Measurements from ENCODE around the gene SCD5. TPM values are rescaled to one million over a fixed set of nuclear protein-coding genes. Genes with fewer than 3 reads are reported as not detected.

The SCD5 gene
- total RNA-seq, 2 experiments from 2014 or later, result 3.8 to 4.0 TPM

- Mint-ChIP-seq H3K4me3 (no peak overlapping the region), H3K4me1 (peaks cover 2% of the 10 kb centered on the region), H3K27me3 (peaks cover 3% of the 10 kb centered on the region), H3K9me3 (no peaks in the 10 kb centered on the region), H3K27ac (no peak overlapping the region), H3K36me3 (no peaks in the 10 kb centered on the region)
- DNase-seq, result no peak
These were observed 13.7 kb downstream of the SCD5 start for GRCh38 chr4:82784681-82785610.

GRCh38 chr4:82782626-82783345 lies 15.8 kb downstream of the SCD5 start:
- H3K4me1 Mint-ChIP-seq, result peaks cover 4% of the 10 kb centered on the region
- no peak overlapping the region for H3K4me3 Mint-ChIP-seq
- H3K9me3 Mint-ChIP-seq, result no peaks in the 10 kb centered on the region
- H3K36me3 Mint-ChIP-seq, result no peaks in the 10 kb centered on the region
- DNase-seq, result no peak
- peaks cover 3% of the 10 kb centered on the region for H3K27me3 Mint-ChIP-seq
- H3K27ac Mint-ChIP-seq, result no peak overlapping the region

- Mint-ChIP-seq H3K4me1 (peaks cover 4% of the 10 kb centered on the region), H3K36me3 (no peaks in the 10 kb centered on the region), H3K27ac (no peak overlapping the region), H3K4me3 (no peak overlapping the region), H3K9me3 (no peaks in the 10 kb centered on the region), H3K27me3 (no peaks in the 10 kb centered on the region)
- no peak for DNase-seq
These were observed 17.8 kb downstream of the SCD5 start for GRCh38 chr4:82780752-82781231.

GRCh38 chr4:82780170-82780751 lies 18.3 kb downstream of the SCD5 start:
- Mint-ChIP-seq H3K9me3 (no peaks in the 10 kb centered on the region), H3K4me3 (no peak overlapping the region), H3K27me3 (no peaks in the 10 kb centered on the region), H3K36me3 (no peaks in the 10 kb centered on the region), H3K4me1 (peaks cover 2% of the 10 kb centered on the region), H3K27ac (no peak overlapping the region)
- DNase-seq, result no peak

- Mint-ChIP-seq H3K27ac (no peak overlapping the region), H3K9me3 (no peaks in the 10 kb centered on the region), H3K36me3 (no peaks in the 10 kb centered on the region), H3K4me3 (no peak overlapping the region), H3K4me1 (peaks cover 2% of the 10 kb centered on the region), H3K27me3 (no peaks in the 10 kb centered on the region)
- no peak for DNase-seq
These were observed 19.6 kb downstream of the SCD5 start for GRCh38 chr4:82779032-82779431.

GRCh38 chr4:82777857-82778525 lies 20.6 kb downstream of the SCD5 start:
- H3K27ac Mint-ChIP-seq, result no peak overlapping the region
- peaks cover 2% of the 10 kb centered on the region for H3K4me1 Mint-ChIP-seq
- DNase-seq, result no peak
- no peaks in the 10 kb centered on the region for H3K27me3 Mint-ChIP-seq
- no peaks in the 10 kb centered on the region for H3K36me3 Mint-ChIP-seq
- H3K4me3 Mint-ChIP-seq, result no peak overlapping the region
- no peaks in the 10 kb centered on the region for H3K9me3 Mint-ChIP-seq

GRCh38 chr4:82776925-82777542 lies 21.6 kb downstream of the SCD5 start:
- DNase-seq, result no peak
- no peaks in the 10 kb centered on the region for H3K27me3 Mint-ChIP-seq
- H3K36me3 Mint-ChIP-seq, result no peaks in the 10 kb centered on the region
- no peak overlapping the region for H3K27ac Mint-ChIP-seq
- H3K4me3 Mint-ChIP-seq, result no peak overlapping the region
- no peaks in the 10 kb centered on the region for H3K9me3 Mint-ChIP-seq
- peaks cover 2% of the 10 kb centered on the region for H3K4me1 Mint-ChIP-seq

GRCh38 chr4:82775243-82775642 lies 23.4 kb downstream of the SCD5 start:
- Mint-ChIP-seq H3K36me3 (no peaks in the 10 kb centered on the region), H3K27me3 (no peaks in the 10 kb centered on the region), H3K9me3 (no peaks in the 10 kb centered on the region), H3K27ac (no peak overlapping the region), H3K4me3 (no peak overlapping the region), H3K4me1 (peaks cover 2% of the 10 kb centered on the region)
- DNase-seq, result no peak

GRCh38 chr4:82774711-82775171 lies 23.9 kb downstream of the SCD5 start:
- no peak for DNase-seq
- no peaks in the 10 kb centered on the region for H3K9me3 Mint-ChIP-seq
- H3K27me3 Mint-ChIP-seq, result no peaks in the 10 kb centered on the region
- peaks cover 2% of the 10 kb centered on the region for H3K4me1 Mint-ChIP-seq
- H3K36me3 Mint-ChIP-seq, result no peaks in the 10 kb centered on the region
- no peak overlapping the region for H3K27ac Mint-ChIP-seq
- H3K4me3 Mint-ChIP-seq, result no peak overlapping the region

GRCh38 chr4:82773057-82773456 lies 25.5 kb downstream of the SCD5 start:
- Mint-ChIP-seq H3K27me3 (no peaks in the 10 kb centered on the region), H3K27ac (no peak overlapping the region), H3K4me1 (no peaks in the 10 kb centered on the region), H3K9me3 (no peaks in the 10 kb centered on the region), H3K36me3 (no peaks in the 10 kb centered on the region), H3K4me3 (no peak overlapping the region)
- DNase-seq, result no peak

- Mint-ChIP-seq H3K4me3 (no peak overlapping the region), H3K4me1 (no peaks in the 10 kb centered on the region), H3K27ac (no peak overlapping the region), H3K27me3 (no peaks in the 10 kb centered on the region), H3K9me3 (peaks cover 11% of the 10 kb centered on the region), H3K36me3 (peaks cover 2% of the 10 kb centered on the region)
- no peak for DNase-seq
These were observed 28.0 kb downstream of the SCD5 start for GRCh38 chr4:82770607-82771006.

GRCh38 chr4:82765134-82765533 lies 33.5 kb downstream of the SCD5 start:
- DNase-seq, result no peak
- Mint-ChIP-seq H3K4me3 (no peak overlapping the region), H3K9me3 (peaks cover 18% of the 10 kb centered on the region), H3K36me3 (peaks cover 3% of the 10 kb centered on the region), H3K27ac (no peak overlapping the region), H3K27me3 (no peaks in the 10 kb centered on the region), H3K4me1 (no peaks in the 10 kb centered on the region)

GRCh38 chr4:82761229-82761628 lies 37.4 kb downstream of the SCD5 start:
- no peak overlapping the region for H3K27ac Mint-ChIP-seq
- no peak for DNase-seq
- peaks cover 1% of the 10 kb centered on the region for H3K36me3 Mint-ChIP-seq
- no peaks in the 10 kb centered on the region for H3K4me1 Mint-ChIP-seq
- peaks cover 12% of the 10 kb centered on the region for H3K9me3 Mint-ChIP-seq
- H3K27me3 Mint-ChIP-seq, result no peaks in the 10 kb centered on the region
- H3K4me3 Mint-ChIP-seq, result no peak overlapping the region
